NCI-H187 (cell line): ENCODE measurements around the gene COPS7A.

ENCODE experiments used
- DNase-seq, 2 experiments: peaks; one replicate each; lab custom pipeline; 2025; lab: John Stamatoyannopoulos, UW

COPS7A gene

GRCh38 chr12:6723607-6724408, at the start of gene COPS7A:
COPS7A (plus strand) TSS chr12:6724046; CDS start chr12:6724657, 611 bp downstream.
- peak; percentile 89 to 97 for DNase-seq

GRCh38 chr12:6676962-6677361, 46.9 kb upstream of the COPS7A start:
- DNase-seq, result no peak

GRCh38 chr12:6684609-6685008, 39.2 kb upstream of the COPS7A start:
- no peak for DNase-seq

- no peak for DNase-seq
These were observed 38.0 kb upstream of the COPS7A start for GRCh38 chr12:6685814-6686213.

- no peak for DNase-seq
These were observed 35.3 kb upstream of the COPS7A start for GRCh38 chr12:6688543-6688998.

- DNase-seq, result peak; percentile 87 to 96
These were observed 34.6 kb upstream of the COPS7A start, which contains the start of gene ZNF384 for GRCh38 chr12:6688999-6689882. ZNF384 (minus strand) TSS chr12:6689375; CDS start chr12:6679520, 9,855 bp downstream.

- DNase-seq, result no peak
These were observed 32.4 kb upstream of the COPS7A start for GRCh38 chr12:6691473-6691872.

GRCh38 chr12:6692888-6693287, 31.0 kb upstream of the COPS7A start:
- DNase-seq, result no peak

GRCh38 chr12:6693832-6694355, 30.0 kb upstream of the COPS7A start:
- no peak for DNase-seq

- no peak for DNase-seq
These were observed 29.1 kb upstream of the COPS7A start for GRCh38 chr12:6694701-6695100.

GRCh38 chr12:6695313-6696045, 28.4 kb upstream of the COPS7A start:
- DNase-seq, result no peak

GRCh38 chr12:6696690-6697583, 26.9 kb upstream of the COPS7A start:
- no peak for DNase-seq

- no peak for DNase-seq
These were observed 26.1 kb upstream of the COPS7A start for GRCh38 chr12:6697584-6698351.

GRCh38 chr12:6698352-6699046, 25.3 kb upstream of the COPS7A start:
- no peak for DNase-seq

GRCh38 chr12:6699259-6699988, 24.4 kb upstream of the COPS7A start:
- no peak for DNase-seq

- DNase-seq, result no peak
These were observed 23.7 kb upstream of the COPS7A start for GRCh38 chr12:6699989-6700645.

- no peak for DNase-seq
These were observed 23.2 kb upstream of the COPS7A start, which contains the start of gene PIANP for GRCh38 chr12:6700646-6701051. PIANP (minus strand) TSS chr12:6700815; CDS start chr12:6698061, 2,754 bp downstream.
